HFFc6 (cell line): ENCODE measurements around the gene ADSS1. TPM values are rescaled to one million over a fixed set of nuclear protein-coding genes. Genes with fewer than 3 reads are reported as not detected.
A peak's percentile ranks its signal among the peaks of the same experiment; 100 is the strongest.
"Not testable (repeated sequence)": the region's sequence is repeated elsewhere in the genome, so short reads cannot be mapped to it uniquely, and the experiment has no call there.

ENCODE experiments used
- DNase-seq: peaks from one replicate; pipeline ENCODE4 v3.0.0-alpha.2; 2018
- H3K27ac Mint-ChIP-seq: 2 replicates; pipeline ENCODE4 v1.8.0; 2020; ENCODE audit warnings: mild to moderate bottlenecking, mixed read lengths
- H3K27me3 Mint-ChIP-seq: 2 replicates; pipeline ENCODE4 v1.8.0; 2021; ENCODE audit warnings: mild to moderate bottlenecking, moderate library complexity, mixed read lengths; ENCODE audit not compliant: insufficient read depth
- H3K36me3 Mint-ChIP-seq: 2 replicates; pipeline ENCODE4 v1.8.0; 2021; ENCODE audit warnings: low read depth, mixed read lengths
- H3K4me1 Mint-ChIP-seq: 2 replicates; pipeline ENCODE4 v1.8.0; 2020; ENCODE audit warnings: low read depth, mixed read lengths
- H3K4me3 Mint-ChIP-seq: 2 replicates; pipeline ENCODE4 v1.8.0; 2020; ENCODE audit warnings: mild to moderate bottlenecking, moderate library complexity, mixed read lengths
- H3K9me3 Mint-ChIP-seq: 2 replicates; pipeline ENCODE4 v1.8.0; 2020; ENCODE audit warnings: mild to moderate bottlenecking, mixed read lengths
- total RNA-seq, 6 experiments: library from RNA; stranded (reverse); fragmentation: NEBNext Ultra II Directional; extraction: Animal tissue kit (Norgen Biotek cat#: 25700); gene quantifications; 2 replicates in 1 of 6; 3 replicates in 5 of 6; pipeline ENCODE4 v1.2.3, GENCODE V29; 2021
- TF ChIP-seq, protein P1 (sequence below): fragments of 200-600 bp; sonication (generic); IDR thresholded peaks from 2 replicates; pipeline ENCODE4 v1.5.0; 2021; ENCODE audit warnings: antibody characterized with exemption, mild to moderate bottlenecking

The ADSS1 gene
- total RNA-seq, 6 experiments from 2014 or later, result 2.7 to 3.7 (median 3.3) TPM

DNA sequence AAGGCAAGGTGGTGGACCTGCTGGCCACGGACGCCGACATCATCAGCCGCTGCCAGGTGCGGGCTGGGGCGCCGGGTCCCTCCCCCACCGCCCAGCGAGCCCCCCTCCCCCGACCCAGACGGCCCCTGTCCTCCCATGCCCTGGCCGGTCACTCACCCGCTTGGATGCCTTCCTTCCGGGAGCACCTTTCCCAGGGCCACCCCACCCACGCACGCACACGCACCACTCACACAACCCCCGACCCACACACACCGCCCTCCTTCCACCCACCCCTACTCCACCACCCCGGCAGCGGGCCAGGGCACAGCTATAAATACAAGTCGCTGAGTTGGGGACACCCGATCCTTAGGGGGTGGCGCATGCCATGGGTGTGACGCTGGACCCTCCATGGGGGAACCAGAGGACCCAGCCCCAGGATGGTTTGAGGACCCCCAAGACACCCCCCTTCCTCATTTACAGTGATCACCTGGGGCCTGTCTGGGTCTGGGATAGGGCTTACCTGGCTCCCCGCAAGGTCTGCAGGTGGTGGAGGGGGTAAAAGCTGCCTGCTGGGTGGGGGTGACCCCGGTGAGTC is 465 bp downstream of the ADSS1 start:
- H3K9me3 Mint-ChIP-seq, result peaks cover 7% of the 10 kb centered on the region
- DNase-seq, result no peak
- H3K27ac Mint-ChIP-seq, result no peak overlapping the region
- H3K4me1 Mint-ChIP-seq, result peaks cover 13% of the 10 kb centered on the region
- TF ChIP-seq, protein P1, sequence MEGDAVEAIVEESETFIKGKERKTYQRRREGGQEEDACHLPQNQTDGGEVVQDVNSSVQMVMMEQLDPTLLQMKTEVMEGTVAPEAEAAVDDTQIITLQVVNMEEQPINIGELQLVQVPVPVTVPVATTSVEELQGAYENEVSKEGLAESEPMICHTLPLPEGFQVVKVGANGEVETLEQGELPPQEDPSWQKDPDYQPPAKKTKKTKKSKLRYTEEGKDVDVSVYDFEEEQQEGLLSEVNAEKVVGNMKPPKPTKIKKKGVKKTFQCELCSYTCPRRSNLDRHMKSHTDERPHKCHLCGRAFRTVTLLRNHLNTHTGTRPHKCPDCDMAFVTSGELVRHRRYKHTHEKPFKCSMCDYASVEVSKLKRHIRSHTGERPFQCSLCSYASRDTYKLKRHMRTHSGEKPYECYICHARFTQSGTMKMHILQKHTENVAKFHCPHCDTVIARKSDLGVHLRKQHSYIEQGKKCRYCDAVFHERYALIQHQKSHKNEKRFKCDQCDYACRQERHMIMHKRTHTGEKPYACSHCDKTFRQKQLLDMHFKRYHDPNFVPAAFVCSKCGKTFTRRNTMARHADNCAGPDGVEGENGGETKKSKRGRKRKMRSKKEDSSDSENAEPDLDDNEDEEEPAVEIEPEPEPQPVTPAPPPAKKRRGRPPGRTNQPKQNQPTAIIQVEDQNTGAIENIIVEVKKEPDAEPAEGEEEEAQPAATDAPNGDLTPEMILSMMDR, result no peak
- peaks cover 25% of the 10 kb centered on the region for H3K27me3 Mint-ChIP-seq
- peaks cover 6% of the 10 kb centered on the region for H3K36me3 Mint-ChIP-seq
- H3K4me3 Mint-ChIP-seq, result peak overlapping the region; percentile 57

DNA sequence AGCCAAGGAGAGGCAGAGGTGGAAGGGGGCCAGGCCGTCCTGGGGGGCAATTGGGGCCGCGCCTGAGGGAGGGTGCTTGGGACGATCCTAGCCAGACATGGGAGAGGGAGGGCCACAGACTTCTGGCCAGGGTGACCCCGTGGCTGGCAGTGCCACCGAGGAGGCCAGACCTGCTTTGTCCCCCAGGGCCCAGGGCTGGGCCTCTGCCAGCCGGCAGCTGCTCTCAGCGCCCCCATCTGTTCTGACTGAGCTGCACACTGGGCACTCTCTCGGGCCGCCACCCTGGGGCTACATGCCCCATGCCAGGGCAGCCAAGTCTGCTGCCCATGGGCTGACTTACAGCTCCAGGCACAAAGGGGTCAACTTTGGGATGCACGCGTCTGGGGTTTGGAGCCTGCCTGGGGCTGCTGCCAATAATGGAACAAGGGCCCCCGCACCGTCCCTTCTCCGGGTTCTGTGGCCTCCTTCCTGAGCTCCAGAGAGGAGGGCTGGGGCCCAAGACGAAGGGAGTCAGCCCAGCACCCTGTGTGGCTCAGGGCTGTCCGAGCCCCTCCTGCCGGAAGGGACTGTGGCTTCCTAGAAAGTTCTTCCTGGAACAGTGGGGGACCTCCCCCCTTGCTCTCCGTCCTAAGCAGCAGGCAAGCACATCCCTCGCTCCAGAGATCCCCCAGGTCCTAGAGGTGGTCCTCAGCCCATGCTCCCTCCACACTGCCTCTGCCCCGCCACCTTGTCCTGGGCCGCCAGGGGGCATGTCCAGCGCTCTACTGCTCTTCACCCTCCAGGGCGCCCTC is 1.1 kb downstream of the ADSS1 start:
- peaks cover 26% of the 10 kb centered on the region for H3K27me3 Mint-ChIP-seq
- peaks cover 7% of the 10 kb centered on the region for H3K9me3 Mint-ChIP-seq
- peak; percentile 21 for DNase-seq
- peak overlapping the region; percentile 57 for H3K4me3 Mint-ChIP-seq
- TF ChIP-seq, protein P1, result peak; percentile 56; the same call in 1 of the 2 replicates
- H3K27ac Mint-ChIP-seq, result no peak overlapping the region
- no peaks in the 10 kb centered on the region; the same call in 1 of the 2 replicates for H3K36me3 Mint-ChIP-seq
- H3K4me1 Mint-ChIP-seq, result peaks cover 13% of the 10 kb centered on the region

DNA sequence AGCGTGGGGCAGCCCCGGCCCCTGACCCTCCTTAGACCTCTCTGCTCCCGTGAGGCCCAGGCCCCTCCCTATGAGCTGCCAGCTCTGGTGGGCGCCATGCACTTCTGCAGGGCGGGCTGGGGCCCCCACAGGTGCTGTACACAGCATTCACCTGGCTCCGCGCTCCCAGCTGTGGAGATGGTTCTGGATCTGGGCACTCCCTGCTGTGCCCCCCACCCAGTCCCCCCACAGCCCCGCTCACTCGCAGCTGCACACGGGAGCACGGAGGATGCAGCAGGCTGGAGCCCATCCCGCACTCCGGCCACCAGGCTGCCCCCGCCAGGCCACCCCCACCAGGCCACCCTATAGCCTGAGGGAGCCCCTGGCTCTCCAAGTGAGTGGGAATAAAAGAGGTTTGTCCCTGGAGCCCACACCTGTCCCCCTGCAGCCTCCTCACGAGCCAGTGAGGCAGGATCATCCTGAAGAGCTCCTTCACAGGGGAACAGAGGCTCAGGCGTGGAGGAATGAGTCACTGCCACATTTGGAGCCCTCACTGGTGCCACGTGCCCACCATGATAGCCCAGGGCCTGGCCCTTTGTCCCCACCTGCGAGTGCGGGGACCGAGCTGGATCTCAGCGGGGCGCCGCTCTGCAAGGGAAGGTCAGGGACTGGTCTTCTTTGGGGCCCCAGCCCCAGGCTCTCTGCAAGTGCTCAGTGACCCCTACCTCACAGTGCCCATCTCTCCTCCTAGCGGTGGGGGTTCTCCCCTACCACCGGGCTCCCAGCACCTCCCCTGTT is 1.9 kb downstream of the ADSS1 start:
- TF ChIP-seq, protein P1, result no peak; the same call in 1 of the 2 replicates
- peaks cover 13% of the 10 kb centered on the region for H3K4me1 Mint-ChIP-seq
- no peak for DNase-seq
- H3K27me3 Mint-ChIP-seq, result peaks cover 29% of the 10 kb centered on the region
- no peak overlapping the region for H3K27ac Mint-ChIP-seq
- no peaks in the 10 kb centered on the region for H3K36me3 Mint-ChIP-seq
- peaks cover 7% of the 10 kb centered on the region for H3K9me3 Mint-ChIP-seq
- peak overlapping the region; percentile 57; the same call in 1 of the 2 replicates for H3K4me3 Mint-ChIP-seq

DNA sequence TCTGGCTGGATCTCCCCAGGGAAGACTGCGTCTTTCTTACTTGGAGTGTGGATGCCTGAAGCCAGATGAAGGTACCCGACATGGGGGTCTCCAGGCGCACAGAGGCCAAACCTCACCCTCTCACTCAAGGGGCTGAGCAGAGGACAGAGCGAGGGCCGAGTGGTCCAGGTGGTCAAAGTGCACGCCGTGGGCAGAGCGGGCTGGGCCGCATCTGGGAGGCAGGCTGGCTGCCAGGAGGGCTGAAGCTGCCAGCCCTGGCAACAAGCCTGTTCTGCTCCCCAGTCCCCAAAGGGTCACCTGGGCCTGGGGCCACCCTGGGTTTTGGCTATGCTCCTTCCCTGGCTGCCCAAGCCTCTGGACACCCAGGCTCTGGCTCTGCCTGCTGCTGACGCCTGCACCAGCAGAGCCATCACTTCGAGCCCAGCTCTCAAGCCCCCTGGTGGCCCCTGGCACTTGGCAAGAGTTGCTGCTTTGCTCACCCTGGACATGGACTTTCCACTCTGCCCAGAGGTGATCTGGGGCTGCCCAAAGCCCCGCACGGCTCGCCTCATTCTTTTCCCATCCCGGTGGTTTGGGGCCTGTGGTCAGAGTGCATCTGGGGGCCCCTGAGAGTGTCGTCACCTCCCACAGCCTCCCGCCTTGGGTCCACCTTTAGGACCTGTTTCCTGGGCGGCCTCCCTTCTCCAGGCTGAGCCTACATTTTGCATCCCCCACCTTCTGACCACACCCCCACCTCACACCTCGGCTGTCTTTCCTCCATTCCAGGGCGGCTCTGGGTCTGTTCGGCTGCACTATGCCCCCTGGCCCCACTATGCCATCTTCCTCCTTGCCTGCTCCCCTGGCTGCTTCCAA is 2.8 kb downstream of the ADSS1 start:
- TF ChIP-seq, protein P1, result peak; percentile 42
- Mint-ChIP-seq H3K36me3 (no peaks in the 10 kb centered on the region), H3K27ac (no peak overlapping the region), H3K9me3 (peaks cover 7% of the 10 kb centered on the region), H3K4me1 (peaks cover 9% of the 10 kb centered on the region), H3K4me3 (no peak overlapping the region; the same call in 1 of the 2 replicates), H3K27me3 (peaks cover 29% of the 10 kb centered on the region)
- DNase-seq, result no peak

DNA sequence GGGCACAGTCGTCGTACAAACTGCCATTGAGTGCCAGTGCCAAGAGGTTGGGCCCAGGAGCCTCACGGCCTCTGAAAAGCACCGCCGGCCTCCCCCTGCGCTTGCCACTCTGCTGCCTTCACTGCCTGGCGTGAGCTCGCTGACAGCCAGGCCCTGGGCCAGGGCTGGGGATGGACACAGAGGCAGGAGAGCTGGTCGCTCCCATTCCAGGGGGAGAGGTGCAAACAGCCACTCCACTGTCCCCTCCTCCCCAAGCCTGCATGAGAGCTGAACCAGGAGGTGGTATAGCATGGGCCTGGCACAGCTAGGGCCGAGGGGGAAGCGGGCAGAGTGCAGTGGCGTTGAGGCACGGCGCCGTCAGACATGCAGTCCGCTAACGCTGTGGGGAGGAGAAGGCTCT is 4.6 kb downstream of the ADSS1 start:
- Mint-ChIP-seq H3K36me3 (no peaks in the 10 kb centered on the region), H3K27ac (no peak overlapping the region; the same call in 1 of the 2 replicates), H3K4me1 (no peaks in the 10 kb centered on the region), H3K4me3 (no peak overlapping the region), H3K9me3 (peaks cover 7% of the 10 kb centered on the region), H3K27me3 (peaks cover 32% of the 10 kb centered on the region)
- TF ChIP-seq, protein P1, result no peak
- no peak for DNase-seq

DNA sequence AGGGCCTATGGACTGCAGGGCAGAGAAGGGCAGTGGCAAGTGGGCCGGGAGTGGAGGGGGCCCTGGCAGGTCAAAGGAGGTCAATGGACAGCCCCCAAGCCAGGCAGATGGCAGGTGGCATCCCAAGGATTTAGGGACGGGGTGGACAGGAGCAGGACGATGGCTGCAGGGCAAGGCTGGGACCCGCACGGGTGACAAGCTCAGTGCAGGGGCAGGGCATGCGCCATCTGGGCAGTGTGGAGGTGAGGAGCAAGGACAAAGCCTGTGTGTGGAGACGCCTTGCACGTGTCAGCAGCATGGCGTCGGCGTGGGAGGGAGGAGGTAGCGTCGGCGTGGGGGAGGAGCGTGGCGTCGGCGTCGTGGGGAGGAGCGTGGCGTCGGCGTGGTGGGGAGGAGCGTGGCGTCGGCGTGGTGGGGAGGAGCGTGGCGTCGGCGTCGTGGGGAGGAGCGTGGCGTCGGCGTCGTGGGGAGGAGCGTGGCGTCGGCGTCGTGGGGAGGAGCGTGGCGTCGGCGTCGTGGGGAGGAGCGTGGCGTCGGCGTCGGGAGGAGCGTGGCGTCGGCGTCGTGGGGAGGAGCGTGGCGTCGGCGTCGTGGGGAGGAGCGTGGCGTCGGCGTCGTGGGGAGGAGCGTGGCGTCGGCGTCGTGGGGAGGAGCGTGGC is 5.3 kb downstream of the ADSS1 start:
- Mint-ChIP-seq H3K4me3 (peak overlapping the region; percentile 64; the same call in 1 of the 2 replicates), H3K27ac (peak overlapping the region; percentile 29; the same call in 1 of the 2 replicates), H3K27me3 (peaks cover 32% of the 10 kb centered on the region)
- H3K9me3 Mint-ChIP-seq, H3K4me1 Mint-ChIP-seq, H3K36me3 Mint-ChIP-seq, DNase-seq: not testable (repeated sequence)
